C1 segment of cervical spinal cord (tissue), 14 donors: Measurements from ENCODE around the gene PARP8.

Experiments
- DNase-seq, 14 donors: peaks; one replicate each; lab custom pipeline; 2025; lab: John Stamatoyannopoulos, UW

Gene PARP8

DNA sequence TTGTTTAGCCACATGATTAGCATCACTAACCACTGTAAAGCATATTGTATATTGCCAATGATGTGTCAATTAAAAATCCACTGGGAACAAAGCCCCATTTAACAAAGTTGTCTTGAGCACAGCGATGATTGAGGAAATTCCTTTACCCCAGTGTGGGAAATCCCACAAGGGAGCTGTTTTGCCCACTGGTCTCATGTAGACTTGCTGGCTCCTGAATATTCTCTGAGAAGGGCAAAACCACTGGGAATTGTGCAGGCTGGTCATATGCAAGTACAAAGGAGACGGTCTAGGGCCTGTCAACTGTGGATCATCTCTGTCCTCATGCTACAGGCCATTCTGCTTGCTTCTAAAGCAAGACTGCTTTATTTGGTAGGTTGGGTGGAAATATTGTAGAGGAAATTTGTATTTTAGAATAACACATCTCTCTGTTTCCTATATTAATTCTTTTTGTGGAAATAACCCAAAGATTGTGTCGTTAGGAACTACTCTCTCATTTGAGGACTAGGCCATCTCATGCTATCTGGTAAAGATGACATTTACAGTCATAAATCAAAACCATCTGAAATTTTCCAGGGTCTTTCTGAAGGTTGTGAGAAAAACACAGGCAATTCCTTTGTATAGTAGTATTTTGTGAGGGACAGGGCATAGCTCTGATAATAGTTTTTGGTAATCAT lies 60.2 kb downstream of the PARP8 start:
- no peak for DNase-seq

DNA sequence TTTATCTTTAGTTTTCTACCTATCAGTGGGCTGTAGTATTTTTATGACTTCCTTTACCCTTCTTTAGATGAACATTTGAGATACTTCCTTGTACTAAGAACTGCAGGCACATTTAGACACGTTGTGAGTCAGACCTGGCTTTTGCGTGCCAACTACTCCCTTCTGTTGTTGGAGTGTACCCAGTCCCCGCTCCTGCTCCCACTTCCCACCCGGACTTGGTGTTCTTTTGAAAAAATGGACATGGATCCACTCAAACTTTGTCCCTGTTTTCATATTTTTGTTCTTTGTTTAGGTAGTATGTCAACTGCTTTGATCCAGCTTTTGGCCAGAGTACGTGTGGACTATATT lies 60.7 kb downstream of the PARP8 start:
- no peak for DNase-seq

DNA sequence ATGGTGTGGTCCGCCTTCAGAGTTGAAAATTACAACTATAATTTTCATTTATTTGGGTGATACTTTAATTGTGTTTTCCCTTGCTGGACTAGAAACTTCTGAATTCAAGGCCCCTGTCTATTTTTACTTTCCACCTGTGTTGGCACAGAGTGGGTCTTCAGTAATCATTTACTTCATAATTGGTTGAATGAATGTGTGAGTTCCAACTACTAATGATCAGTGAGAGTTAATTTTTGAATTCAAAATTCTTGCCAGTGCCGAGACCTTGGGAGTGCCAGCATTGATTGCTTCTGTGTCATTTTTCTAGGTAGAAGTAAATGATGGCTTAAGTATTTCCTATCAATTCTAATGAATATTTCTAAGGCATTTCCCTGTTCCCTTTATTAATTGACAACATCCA lies 61.4 kb downstream of the PARP8 start:
- DNase-seq = no peak

DNA sequence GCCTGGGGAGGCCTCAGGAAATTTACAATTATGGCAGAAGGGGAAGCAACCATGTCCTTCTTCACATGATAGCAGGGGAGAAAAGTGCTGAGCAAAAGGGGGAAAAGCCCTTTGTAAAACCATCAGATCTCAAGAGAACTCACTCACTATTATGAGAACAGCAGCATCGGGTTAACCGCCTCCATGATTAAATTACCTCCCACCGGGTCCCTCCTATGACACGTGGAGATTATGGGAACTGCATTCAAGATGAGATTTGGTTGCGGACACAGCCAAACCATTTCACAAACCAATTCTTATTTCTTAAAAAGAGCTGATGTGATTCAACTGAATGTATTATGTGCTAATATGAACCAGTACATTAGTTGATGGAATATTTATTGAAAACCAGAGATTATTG lies 63.9 kb downstream of the PARP8 start:
- no peak for DNase-seq

DNA sequence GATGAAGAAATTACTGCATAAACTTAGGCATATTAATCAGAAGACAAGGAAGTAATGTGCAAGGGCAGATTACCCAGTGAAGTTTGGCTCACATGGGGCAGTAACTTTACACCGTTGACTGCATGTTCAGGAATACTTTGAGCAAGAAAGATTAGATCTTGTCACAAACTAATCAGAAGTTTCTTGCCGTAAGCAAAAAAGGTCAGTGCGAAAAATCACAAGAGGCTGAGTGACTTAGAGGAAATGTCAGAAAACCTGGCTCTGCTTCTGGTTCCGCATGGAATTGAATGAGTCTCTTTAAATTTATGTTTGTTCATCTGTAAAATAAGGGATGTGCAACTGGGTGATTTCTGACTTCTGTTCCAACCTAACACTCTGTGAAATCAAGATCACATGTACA lies 64.4 kb downstream of the PARP8 start:
- no peak for DNase-seq

DNA sequence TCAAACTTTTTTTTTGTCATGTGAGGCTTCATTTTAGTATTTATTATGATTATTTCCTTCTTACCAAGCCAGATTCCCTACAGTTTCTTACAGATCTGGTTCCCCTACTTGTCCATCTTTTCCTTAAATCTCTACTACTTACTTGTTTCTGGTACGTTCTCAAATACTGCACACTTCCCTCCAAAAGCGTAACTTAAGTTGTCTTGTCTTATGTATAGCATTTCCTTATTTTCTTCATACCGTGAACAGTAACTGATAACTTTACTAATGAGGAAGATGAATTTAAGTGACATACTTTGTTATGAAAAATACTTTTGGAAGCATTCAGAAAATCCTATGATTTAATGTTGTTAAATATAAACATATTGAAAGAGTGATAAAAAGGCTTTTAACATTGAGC lies 67.3 kb downstream of the PARP8 start:
- DNase-seq = no peak

DNA sequence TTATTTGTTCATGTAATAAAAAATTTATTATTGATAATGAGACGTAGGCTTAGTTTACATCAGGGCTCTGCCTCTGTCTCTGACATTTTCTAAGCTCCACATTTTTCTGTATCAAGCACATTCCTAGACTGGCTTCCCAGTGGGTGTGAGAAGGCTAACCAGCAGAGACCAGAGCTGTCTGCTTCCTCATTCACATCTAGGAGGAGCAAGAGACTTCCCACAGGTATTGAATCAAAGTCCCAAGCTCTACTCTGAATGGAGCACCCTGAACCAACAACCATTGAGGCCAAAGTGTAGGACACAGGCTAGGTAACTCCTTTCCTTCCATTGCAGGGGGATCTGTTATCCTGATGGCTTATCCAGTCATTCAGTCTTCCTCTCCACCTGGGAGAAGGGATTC lies 72.4 kb downstream of the PARP8 start:
- DNase-seq = no peak

DNA sequence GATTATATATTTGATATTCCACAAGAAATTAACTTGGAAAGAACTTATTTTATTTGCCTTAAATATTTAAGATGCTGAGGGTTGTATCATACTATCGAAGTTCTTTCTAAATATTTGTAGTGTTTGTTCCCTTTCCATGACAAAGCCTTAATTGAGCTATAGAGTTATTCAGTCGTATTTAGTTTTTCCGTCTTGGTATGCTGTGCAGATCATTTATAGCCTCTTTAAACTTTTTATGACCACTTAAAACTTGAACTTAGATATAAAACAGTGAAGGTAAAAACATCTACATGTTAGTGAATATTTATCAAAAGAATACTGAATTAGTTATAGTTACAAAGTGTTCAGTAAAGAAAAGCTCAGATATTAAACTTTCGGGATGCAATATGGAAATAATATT lies 74.4 kb downstream of the PARP8 start:
- DNase-seq = no peak

DNA sequence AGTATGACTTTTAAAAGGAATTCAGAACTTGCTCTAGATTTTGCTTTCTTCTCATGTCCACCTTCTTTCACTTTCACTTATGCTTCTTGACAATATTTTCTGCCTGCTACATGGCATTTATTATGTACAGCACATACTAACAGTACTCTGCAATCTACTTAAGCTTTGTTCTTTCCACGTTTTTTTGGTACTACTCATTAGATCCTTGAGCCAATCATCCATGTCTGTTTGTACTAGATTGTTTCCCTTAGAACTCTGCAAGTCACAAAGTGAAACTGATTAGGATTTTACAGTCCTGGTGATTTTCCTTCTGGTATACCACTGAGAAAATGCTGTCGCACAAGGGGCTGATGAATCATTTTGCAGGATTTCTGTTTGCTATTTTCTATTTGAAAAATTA lies 78.3 kb downstream of the PARP8 start:
- no peak for DNase-seq

DNA sequence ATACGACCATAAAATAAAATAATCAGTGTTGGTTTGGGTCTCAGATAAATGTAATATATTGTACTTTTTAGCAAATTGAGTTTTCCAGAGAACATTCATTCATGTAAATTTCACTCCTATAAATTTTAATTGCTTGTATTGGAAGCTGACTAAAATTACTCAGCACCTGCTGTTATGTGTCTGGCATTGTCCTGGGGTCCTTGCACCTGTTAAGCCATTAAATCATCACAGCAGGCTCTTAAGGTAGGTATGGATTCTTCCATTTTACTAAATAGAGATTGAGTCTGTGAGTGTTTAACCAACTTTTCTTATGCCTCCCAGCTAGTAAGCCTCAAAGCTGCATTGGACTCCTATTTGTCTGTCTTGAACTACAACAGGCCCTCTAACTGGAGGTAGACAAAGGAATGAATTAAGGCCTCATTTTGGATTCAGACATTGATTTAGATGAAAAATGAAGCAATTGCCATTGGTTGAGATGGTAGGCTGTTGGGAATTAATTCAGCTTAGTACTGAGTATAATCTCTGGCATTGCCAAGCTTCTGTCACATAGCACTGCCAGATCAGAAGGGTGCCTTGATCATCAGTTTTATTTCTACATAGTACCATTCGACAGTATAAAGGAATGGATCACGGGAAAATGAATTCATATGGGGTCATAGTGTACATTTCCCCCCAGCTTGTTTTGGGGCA lies 78.9 kb downstream of the PARP8 start:
- DNase-seq = no peak

DNA sequence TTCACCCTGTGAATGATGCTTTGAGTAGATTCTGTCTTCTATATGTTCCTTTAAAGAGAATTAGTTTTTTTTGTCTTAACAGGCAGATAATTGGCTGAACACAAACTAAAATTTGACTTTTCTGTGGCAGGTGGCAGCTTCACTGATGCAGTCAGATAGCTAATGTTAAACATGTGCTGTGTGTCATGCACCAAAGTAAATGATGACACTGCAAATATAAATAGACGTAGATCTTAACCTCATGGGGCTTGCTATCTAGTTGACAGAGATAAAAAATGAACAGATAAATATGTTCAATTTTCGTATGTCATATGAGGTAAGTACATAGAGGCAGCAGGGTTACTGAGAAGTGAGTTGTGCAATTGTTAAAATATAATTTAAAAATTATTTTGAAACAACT lies 82.7 kb downstream of the PARP8 start:
- DNase-seq = no peak

DNA sequence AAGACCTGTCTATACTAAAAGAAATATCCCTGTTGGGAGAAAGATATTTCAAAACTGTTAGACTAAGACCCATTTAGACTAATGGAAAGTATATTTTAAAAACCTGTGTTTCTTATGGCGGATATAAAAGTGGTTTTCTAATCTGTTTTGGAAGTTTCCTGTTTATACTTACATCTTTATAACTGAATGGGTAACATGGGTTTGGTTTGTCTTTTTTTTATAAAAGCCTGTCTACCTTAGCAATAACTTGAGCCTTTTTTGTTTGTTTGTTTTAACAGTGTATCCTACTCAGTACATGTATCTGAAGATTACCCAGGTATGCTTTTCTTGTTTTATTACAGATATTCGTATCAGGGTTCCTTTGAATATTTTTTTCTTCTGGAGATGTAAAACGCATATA lies 83.4 kb downstream of the PARP8 start:
- no peak for DNase-seq

DNA sequence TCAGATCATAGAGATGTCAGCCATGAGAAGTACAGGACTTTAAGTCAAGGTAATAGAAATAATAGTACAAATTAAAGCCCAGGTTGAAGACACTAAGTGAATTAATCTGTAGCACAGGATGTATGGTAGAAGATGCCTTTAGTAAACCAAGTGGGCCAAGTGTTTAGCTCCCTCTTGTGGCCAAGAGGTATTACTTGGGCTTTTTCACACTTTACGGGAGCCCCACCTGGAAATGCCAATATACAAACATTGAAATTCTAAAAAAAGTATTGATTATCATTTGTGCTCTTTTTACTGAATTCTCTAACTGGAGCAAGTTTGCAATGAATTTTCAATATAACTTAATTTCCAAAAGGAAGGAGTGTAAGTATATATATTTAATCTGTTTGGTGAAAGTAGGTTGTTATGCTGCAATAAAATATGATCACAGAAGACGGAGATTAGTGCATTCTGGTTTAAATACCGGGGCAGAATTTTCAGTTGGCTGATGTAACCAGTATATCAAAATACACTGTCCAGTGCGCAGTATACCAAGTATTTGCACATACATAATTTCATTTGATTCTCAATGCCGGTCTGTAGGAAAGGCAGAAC lies 84.7 kb downstream of the PARP8 start:
- DNase-seq = peak in 1 of 14 donors; percentile 7

DNA sequence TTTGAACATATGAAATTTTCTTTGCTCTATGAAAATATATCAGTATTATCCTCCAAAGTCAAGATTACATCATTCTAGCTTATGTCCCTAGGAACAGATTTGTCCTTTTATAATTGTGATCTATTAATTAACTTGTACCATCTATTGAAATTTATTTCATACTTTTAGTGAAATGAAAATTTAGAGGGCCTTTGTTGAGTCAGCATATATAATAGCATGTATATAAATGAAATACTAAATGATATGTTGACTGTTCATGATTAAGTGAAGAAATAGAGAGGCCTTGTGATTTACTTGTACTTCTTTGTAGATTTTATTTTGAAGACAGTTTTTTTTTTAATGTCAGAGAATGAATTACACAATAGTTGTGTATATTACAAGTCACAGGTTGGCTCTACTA lies 86.4 kb downstream of the PARP8 start:
- no peak for DNase-seq

DNA sequence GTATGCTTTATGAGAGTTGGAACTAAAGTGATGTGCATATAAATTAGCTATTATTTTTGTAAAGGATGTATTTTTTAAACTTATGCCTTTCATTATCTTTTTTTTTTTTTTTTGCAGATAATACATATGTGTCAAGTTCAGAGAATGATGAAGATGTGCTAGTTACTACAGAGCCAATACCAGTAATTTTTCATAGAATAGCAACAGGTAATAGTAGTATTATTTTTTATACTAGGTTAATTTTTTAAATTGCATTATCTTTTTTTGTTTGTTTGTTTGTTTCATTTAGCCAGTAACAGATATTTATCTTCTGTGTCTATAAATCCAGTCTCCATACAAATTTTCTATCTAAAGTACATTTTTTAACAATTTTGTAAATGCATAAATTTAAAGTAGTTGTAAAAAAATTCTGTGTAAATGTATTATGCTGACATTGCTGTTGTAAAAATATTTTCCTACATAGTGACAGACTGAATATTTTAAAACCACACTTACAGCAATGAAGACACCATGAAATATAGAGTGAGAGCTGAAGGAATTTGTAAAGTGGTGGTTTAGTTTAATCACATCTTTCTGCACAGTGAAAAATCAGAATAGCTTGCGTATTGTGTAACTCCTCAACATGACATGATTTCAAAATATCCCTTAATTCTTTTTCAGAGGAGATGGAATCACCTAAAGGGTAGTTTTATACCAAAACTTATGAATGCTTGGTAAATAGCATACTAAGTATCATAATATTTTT lies 93.3 kb downstream of the PARP8 start:
- DNase-seq = no peak

DNA sequence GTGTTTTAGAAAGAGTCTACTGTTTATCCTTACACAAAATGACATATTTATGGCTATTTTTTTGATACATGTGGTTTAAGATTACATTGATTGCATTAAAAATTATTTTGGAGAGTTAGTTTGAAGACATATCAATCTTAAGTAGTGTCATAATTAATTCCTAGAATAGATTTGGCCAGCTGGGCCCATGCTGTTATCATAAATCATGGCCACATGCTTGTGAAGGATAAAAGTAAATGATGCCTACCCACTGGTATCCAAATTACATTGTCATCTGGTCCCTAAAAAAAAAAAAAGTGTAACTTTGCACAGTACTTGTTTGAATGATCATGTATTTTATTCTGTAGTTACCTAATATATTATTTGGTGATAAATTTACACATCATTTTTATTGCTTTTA lies 96.9 kb downstream of the PARP8 start:
- no peak for DNase-seq

DNA sequence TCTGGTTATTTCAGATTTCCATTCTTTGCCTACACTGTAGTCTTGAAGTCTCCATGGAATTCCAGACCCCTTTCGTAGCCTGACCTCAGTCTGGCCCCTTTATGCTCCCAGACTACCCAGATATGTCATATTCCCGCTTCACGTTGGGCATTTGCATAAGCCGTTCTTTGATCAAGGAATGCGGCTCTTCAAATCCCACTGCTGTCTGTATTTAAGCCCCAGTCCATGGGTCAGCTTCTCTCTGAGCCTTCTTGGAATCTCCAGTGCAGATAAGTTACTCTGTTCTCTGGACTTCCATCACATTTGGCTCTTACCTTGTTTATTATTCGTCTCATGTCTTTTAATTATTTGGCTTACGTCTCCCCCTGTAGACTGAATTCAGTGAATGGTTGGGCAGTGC lies 97.4 kb downstream of the PARP8 start:
- DNase-seq = no peak

DNA sequence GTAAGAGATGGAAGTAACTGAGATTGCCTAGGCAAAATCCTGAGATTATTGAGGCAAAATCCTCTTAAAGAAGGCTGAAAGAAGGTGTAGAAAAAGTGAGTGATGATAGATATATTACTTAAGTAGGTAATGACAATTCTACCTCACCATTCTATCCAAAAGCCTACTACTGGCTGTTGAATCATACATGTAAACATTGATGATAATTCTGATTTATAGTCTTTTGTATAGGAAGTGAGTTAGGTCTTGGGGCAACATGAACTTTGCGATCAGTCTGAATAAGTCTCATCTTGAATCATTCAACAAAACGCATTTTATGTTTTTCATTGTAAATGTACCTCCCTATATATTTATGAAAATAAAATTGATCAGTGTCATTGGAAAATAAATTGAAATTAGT lies 99.6 kb downstream of the PARP8 start:
- no peak for DNase-seq

DNA sequence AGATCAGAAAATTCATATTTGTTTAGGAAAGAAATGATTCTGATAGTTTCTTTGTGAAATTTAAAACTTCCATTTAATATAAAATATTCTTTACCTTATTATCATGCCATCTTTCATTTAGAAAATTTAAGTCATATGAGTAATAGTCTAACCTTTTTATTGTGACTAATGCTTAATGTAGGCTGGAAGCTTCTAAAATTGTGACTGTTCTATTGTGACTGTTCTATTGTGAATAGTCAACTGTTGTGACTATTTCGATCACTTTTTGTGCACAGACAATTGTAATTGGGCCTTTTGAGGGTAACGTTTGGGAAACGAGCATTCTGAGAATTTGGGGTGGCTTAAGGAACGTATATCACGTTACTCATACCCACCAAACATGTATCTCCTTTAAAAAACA lies 100.0 kb downstream of the PARP8 start:
- DNase-seq = no peak

DNA sequence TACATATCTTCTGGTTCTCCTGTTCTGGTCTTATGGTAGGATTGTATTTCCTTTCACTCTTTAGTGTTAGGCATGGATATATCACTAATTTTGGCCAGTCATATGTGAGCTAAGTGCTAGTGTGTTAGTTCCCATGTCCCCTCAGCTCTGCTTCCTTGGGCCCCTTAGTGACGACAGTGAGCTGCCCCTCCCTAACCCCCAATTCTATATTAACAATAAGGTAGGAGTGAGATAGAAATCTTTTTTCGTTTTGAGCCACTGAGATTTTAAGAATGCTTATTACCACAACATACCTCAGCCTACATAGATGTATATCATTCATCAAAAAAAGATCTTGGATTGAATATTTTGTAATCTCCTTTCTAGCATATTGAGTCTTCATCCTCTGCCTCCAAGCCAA lies 100.5 kb downstream of the PARP8 start:
- no peak for DNase-seq

DNA sequence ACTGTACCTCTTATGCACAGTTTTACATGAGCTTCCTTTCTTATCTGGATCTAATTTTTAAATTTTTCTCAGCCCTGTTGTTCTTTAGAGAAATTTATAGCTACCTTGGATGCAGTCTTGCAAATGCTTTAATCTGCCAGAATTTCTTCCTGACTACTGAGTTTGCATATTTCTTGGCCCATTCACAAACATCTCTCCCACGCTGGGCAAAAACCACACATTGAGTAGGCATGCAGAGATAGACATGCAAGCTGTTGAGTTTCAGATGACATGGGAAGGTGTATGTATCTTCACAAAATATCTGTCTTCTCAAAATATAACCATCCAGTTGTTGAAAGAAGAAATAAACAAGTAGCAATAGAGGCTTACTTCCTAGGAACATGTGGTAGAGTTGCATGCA lies 101.2 kb downstream of the PARP8 start:
- DNase-seq = no peak

DNA sequence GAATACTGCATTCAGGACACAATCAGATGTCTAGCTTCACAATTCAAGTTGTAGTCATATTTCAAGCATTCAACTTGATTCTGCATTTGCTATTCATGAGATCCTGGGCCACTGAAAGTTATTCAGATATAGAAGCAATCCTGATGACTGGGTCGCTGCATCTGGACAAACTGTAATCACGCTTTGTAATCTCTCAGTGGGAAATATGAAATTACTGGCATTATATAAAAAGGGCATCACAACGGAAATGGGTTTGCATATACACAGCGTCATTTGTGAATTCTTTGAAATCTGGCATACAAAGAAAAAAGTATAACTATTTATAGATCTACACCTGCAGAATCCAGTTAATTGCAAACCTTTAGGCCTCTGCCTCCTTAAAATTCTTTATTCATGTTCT lies 102.2 kb downstream of the PARP8 start:
- DNase-seq = no peak

DNA sequence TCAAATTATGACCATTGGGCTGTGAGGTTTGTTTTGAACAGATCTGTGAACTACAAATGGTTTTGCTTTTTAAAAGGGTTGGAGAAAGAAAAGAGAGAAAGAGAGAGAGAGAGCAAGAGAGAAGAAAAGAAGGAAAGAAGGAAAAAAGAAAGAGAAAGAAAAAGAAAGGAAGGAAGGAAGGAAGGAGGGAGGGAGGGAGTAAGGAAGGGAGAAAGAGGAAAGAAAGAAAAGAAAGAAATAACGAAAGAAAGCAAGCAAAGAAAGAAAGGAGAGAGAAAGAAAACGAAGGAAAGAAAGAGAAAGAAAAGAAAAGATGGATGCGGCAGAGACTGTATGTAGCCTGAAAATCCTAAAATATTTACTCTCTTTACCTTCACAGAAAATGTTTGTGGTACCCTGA lies 104.0 kb downstream of the PARP8 start:
- no peak for DNase-seq
